Left kidney (tissue), 2 donors: ENCODE results near the gene ROBO2. TPM values are rescaled to one million over a fixed set of nuclear protein-coding genes. Genes with fewer than 3 reads are reported as not detected.
"Not testable (repeated sequence)": the region's sequence is repeated elsewhere in the genome, so short reads cannot be mapped to it uniquely, and the experiment has no call there.

Experiments
- DNase-seq: peaks from one replicate; pipeline ENCODE4 v3.0.0-alpha.2; 2013
- polyA plus RNA-seq: library from polyadenylated mRNA; unstranded; fragments of 120-200 nt; gene quantifications from one replicate; pipeline ENCODE4 v1.2.1, GENCODE V29; 2013; ENCODE audit not compliant: insufficient read length

ROBO2 gene
- polyA plus RNA-seq, 1 donor: 106 TPM

GRCh38 chr3:77407441-77407840 lies 367.5 kb downstream of the ROBO2 start:
- no peak for DNase-seq

GRCh38 chr3:77410334-77410733 lies 370.4 kb downstream of the ROBO2 start:
- not testable (repeated sequence) for DNase-seq

GRCh38 chr3:77411334-77411733 lies 371.4 kb downstream of the ROBO2 start:
- no peak for DNase-seq

GRCh38 chr3:77412021-77412438 lies 372.1 kb downstream of the ROBO2 start:
- no peak for DNase-seq

GRCh38 chr3:77412584-77412983 lies 372.7 kb downstream of the ROBO2 start:
- no peak for DNase-seq

GRCh38 chr3:77414881-77415280 lies 375.0 kb downstream of the ROBO2 start:
- DNase-seq: no peak

GRCh38 chr3:77420336-77420735 lies 380.4 kb downstream of the ROBO2 start:
- no peak for DNase-seq

- no peak for DNase-seq
These were observed 382.0 kb downstream of the ROBO2 start for GRCh38 chr3:77421916-77422315.

- DNase-seq: no peak
These were observed 386.6 kb downstream of the ROBO2 start for GRCh38 chr3:77426531-77426930.

GRCh38 chr3:77427528-77427927 lies 387.6 kb downstream of the ROBO2 start:
- DNase-seq: no peak

GRCh38 chr3:77436908-77437307 lies 397.0 kb downstream of the ROBO2 start:
- DNase-seq: no peak

- no peak for DNase-seq
These were observed 406.2 kb downstream of the ROBO2 start for GRCh38 chr3:77446084-77446483.

GRCh38 chr3:77446761-77447160 lies 406.9 kb downstream of the ROBO2 start:
- no peak for DNase-seq

GRCh38 chr3:77449459-77450350 lies 409.8 kb downstream of the ROBO2 start:
- no peak for DNase-seq

GRCh38 chr3:77456431-77456830 lies 416.5 kb downstream of the ROBO2 start:
- no peak for DNase-seq

- peak; percentile 19 for DNase-seq
These were observed 417.0 kb downstream of the ROBO2 start for GRCh38 chr3:77456906-77457305.

- DNase-seq: no peak
These were observed 420.0 kb downstream of the ROBO2 start for GRCh38 chr3:77459926-77460325.

GRCh38 chr3:77460326-77460725 lies 420.4 kb downstream of the ROBO2 start:
- no peak for DNase-seq

GRCh38 chr3:77462951-77463350 lies 423.1 kb downstream of the ROBO2 start:
- no peak for DNase-seq

GRCh38 chr3:77464111-77464688 lies 424.3 kb downstream of the ROBO2 start:
- no peak for DNase-seq

GRCh38 chr3:77466562-77467115 lies 426.7 kb downstream of the ROBO2 start:
- no peak for DNase-seq

- peak; percentile 22 for DNase-seq
These were observed 428.1 kb downstream of the ROBO2 start for GRCh38 chr3:77467702-77468625.
